Measurements from ENCODE around the gene KCNH5. TPM values are rescaled to one million over a fixed set of nuclear protein-coding genes. Genes with fewer than 3 reads are reported as not detected.

KCNH5 gene
- total RNA-seq, 1 donor from 2014 or later, result 3.1 TPM

DNA sequence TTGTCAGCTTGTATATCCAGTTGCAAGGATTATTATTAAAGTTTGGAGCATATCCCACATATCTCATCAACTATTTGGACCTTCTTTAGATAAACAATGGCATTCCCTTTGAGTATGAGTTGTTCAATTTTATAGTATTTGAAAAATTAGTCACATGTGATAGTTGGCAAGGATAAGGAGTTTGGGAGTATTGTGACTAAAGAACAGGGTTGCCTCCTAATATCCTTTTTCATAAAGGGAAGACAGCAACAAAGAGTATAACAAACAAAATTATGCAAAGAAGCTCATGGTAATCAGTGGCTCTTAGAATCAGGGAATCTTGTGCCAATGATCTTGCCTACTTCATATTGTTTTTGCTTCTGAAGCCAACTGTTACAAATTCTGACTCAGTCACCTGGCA is 31.2 kb upstream of the KCNH5 start:
- Mint-ChIP-seq H3K27ac (no peak overlapping the region), H3K4me3 (ENCODE audit: low read depth) (no peak overlapping the region), H3K9me3 (ENCODE audit: low read depth) (peaks cover 5% of the 10 kb centered on the region), H3K27me3 (no peaks in the 10 kb centered on the region), H3K36me3 (ENCODE audit: insufficient read depth) (no peaks in the 10 kb centered on the region), H3K4me1 (ENCODE audit: low read depth) (no peaks in the 10 kb centered on the region)
- no peak for DNase-seq (ENCODE audit: low spot score, unreplicated experiment)
- TF ChIP-seq, protein P1, sequence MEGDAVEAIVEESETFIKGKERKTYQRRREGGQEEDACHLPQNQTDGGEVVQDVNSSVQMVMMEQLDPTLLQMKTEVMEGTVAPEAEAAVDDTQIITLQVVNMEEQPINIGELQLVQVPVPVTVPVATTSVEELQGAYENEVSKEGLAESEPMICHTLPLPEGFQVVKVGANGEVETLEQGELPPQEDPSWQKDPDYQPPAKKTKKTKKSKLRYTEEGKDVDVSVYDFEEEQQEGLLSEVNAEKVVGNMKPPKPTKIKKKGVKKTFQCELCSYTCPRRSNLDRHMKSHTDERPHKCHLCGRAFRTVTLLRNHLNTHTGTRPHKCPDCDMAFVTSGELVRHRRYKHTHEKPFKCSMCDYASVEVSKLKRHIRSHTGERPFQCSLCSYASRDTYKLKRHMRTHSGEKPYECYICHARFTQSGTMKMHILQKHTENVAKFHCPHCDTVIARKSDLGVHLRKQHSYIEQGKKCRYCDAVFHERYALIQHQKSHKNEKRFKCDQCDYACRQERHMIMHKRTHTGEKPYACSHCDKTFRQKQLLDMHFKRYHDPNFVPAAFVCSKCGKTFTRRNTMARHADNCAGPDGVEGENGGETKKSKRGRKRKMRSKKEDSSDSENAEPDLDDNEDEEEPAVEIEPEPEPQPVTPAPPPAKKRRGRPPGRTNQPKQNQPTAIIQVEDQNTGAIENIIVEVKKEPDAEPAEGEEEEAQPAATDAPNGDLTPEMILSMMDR (IDR thresholded peaks at IDR 0.05; ENCODE audit: unreplicated experiment), result no peak

DNA sequence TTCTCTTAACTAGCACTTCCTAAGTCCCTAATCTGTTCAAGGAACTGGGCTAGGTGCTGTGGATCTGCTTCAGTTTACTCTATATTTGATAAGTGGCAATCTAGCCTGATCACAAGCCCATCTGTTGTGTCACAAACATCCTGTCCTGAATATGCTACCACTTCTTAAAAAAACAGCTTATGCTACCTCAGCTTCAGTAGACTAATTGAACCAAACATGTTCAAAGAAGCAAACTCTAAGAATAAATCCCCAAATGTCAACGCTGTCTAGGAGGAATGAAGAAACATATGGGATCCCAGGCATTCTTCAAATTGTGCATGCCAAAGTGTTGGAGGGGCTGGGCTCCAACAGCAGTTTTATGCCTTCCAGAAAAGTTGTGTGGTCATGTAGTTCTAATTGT is 10.4 kb upstream of the KCNH5 start:
- no peaks in the 10 kb centered on the region for H3K9me3 Mint-ChIP-seq (ENCODE audit: low read depth)
- no peak overlapping the region for H3K27ac Mint-ChIP-seq
- no peaks in the 10 kb centered on the region for H3K36me3 Mint-ChIP-seq (ENCODE audit: insufficient read depth)
- no peak overlapping the region for H3K4me3 Mint-ChIP-seq (ENCODE audit: low read depth)
- no peaks in the 10 kb centered on the region for H3K4me1 Mint-ChIP-seq (ENCODE audit: low read depth)
- H3K27me3 Mint-ChIP-seq, result no peaks in the 10 kb centered on the region
- TF ChIP-seq, protein P1 (IDR thresholded peaks at IDR 0.05; ENCODE audit: unreplicated experiment), result no peak
- DNase-seq (ENCODE audit: low spot score, unreplicated experiment), result no peak

DNA sequence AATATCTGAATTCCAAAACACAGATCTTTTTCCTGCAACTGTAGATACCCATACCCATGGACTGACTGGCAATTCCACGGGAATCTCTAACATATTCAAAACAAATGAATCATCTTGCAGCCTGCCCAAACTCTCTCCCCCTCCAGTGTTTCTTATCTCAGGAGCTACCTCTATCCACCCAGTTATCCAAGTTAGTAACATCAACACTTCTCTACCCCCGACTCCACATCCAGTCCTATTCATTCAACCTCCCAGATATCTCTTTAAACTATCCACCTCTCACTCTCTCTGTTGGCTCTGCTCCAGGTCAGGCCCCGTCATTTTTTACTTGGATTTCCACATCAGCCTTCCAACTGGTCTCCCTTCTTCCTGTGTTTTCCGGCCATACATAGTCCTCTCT is 6.7 kb upstream of the KCNH5 start:
- H3K9me3 Mint-ChIP-seq (ENCODE audit: low read depth), result no peaks in the 10 kb centered on the region
- no peak overlapping the region for H3K4me3 Mint-ChIP-seq (ENCODE audit: low read depth)
- H3K4me1 Mint-ChIP-seq (ENCODE audit: low read depth), result no peaks in the 10 kb centered on the region
- TF ChIP-seq, protein P1 (IDR thresholded peaks at IDR 0.05; ENCODE audit: unreplicated experiment), result no peak
- H3K27ac Mint-ChIP-seq, result no peak overlapping the region
- DNase-seq (ENCODE audit: low spot score, unreplicated experiment), result no peak
- no peaks in the 10 kb centered on the region for H3K27me3 Mint-ChIP-seq
- H3K36me3 Mint-ChIP-seq (ENCODE audit: insufficient read depth), result no peaks in the 10 kb centered on the region

DNA sequence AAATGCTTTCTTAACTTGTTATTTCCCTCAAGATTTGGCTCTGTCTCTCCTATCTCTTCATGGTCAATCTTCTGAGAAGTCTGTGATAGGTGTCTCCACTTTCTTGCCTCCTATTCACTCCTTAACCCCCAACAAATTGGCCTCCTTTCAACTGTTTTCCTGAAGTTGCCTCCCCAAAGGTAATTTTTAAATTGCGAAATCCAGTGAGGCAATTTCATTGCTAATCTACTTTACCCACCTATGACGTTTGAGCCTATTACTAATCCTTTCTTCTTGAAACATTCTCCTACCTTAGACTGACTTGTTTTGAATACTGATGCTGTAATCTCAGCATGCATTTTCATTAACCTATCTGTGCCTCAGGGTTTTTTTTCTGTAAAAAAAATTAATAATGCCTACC is 6.0 kb upstream of the KCNH5 start:
- Mint-ChIP-seq H3K27ac (no peak overlapping the region), H3K9me3 (ENCODE audit: low read depth) (no peaks in the 10 kb centered on the region), H3K4me1 (ENCODE audit: low read depth) (peaks cover 2% of the 10 kb centered on the region), H3K36me3 (ENCODE audit: insufficient read depth) (no peaks in the 10 kb centered on the region), H3K27me3 (peaks cover 6% of the 10 kb centered on the region), H3K4me3 (ENCODE audit: low read depth) (no peak overlapping the region)
- TF ChIP-seq, protein P1 (IDR thresholded peaks at IDR 0.05; ENCODE audit: unreplicated experiment), result no peak
- no peak for DNase-seq (ENCODE audit: low spot score, unreplicated experiment)

DNA sequence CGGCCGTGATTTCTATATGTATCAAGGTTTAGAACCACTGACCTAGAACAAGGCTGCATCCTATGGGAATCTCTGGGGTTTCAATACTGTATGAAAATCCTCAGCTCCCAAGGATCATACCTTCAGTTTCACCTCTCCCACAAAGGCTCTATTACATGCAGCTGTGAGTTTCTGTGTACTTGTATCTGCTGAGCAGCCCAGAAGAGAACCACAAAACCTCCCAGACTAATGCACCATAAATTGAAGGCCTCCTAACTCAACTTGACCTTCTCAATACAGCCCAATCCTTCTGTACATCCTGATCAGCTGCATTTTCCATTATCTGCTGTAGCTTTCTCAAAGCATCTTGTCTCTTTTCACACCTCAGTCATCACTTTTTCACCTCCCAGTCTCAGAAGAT is 5.4 kb upstream of the KCNH5 start:
- H3K27me3 Mint-ChIP-seq, result peaks cover 10% of the 10 kb centered on the region
- no peaks in the 10 kb centered on the region for H3K36me3 Mint-ChIP-seq (ENCODE audit: insufficient read depth)
- no peak for DNase-seq (ENCODE audit: low spot score, unreplicated experiment)
- TF ChIP-seq, protein P1 (IDR thresholded peaks at IDR 0.05; ENCODE audit: unreplicated experiment), result no peak
- H3K27ac Mint-ChIP-seq, result no peak overlapping the region
- H3K4me1 Mint-ChIP-seq (ENCODE audit: low read depth), result peaks cover 5% of the 10 kb centered on the region
- H3K9me3 Mint-ChIP-seq (ENCODE audit: low read depth), result no peaks in the 10 kb centered on the region
- H3K4me3 Mint-ChIP-seq (ENCODE audit: low read depth), result no peak overlapping the region
